ENCODE results near the gene MAMLD1. TPM values are rescaled to one million over a fixed set of nuclear protein-coding genes. Genes with fewer than 3 reads are reported as not detected.

Gene MAMLD1
- total and polyA plus RNA-seq, 7 donors, result under 0.01 to 6.4 (median 1.2) TPM

DNA sequence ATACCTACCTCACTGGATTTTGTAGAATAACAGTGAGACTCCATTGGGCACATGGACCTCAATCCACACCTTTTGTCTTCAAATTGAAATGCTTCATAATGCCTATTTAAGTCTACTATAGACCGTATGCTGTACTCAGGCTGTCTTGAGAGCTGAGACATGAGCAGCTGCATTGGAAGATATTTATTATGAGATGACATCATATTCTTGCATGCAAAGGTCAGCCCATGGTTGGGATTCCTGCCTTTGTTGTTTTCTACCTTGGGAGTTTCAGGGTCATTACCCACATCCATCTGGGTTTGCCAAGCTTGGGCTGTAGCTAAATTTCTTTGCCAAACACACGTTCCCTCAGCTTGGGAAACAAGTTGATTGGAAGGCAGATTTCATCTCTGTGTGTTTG is 33.2 kb upstream of the MAMLD1 start:
- 58 to 83% methylated on average over 2 of the region's 2 CpGs for WGBS, 2 donors
- Histone ChIP-seq H3K4me1 (no peaks in the 10 kb centered on the region), H3K4me3 (no peak overlapping the region), H3K27me3 (no peaks in the 10 kb centered on the region), H3K27ac (no peak overlapping the region), H3K36me3 (no peaks in the 10 kb centered on the region), H3K9me3 (no peaks in the 10 kb centered on the region)
- intact Hi-C loops (cut with DNase I), result no loop called here
- DNase-seq, result no peak
- TF ChIP-seq, protein P1, sequence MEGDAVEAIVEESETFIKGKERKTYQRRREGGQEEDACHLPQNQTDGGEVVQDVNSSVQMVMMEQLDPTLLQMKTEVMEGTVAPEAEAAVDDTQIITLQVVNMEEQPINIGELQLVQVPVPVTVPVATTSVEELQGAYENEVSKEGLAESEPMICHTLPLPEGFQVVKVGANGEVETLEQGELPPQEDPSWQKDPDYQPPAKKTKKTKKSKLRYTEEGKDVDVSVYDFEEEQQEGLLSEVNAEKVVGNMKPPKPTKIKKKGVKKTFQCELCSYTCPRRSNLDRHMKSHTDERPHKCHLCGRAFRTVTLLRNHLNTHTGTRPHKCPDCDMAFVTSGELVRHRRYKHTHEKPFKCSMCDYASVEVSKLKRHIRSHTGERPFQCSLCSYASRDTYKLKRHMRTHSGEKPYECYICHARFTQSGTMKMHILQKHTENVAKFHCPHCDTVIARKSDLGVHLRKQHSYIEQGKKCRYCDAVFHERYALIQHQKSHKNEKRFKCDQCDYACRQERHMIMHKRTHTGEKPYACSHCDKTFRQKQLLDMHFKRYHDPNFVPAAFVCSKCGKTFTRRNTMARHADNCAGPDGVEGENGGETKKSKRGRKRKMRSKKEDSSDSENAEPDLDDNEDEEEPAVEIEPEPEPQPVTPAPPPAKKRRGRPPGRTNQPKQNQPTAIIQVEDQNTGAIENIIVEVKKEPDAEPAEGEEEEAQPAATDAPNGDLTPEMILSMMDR (IDR thresholded peaks at IDR 0.05), result no peak
- TF ChIP-seq POLR2AphosphoS5 (IDR thresholded peaks at IDR 0.05) (no peak), POLR2A (IDR thresholded peaks at IDR 0.05) (no peak)

DNA sequence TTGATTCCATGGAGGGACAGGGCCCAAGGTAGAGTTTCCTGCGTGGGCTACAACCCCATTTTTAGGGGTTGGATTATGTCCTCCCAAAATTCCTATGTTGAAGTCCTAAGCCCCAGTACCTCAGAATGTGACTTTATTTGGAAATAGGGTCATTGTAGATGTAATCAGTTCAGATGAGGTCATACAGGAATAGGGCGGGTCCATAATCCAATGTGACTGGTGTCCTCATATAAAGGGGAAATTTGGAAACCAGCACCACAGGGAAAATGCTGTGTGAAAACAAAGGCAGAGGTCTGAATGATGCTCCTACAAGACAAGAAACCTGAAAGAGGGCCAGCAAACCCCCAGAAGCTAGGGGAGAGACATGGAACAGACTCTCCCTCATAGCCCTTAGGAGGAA is 31.1 kb upstream of the MAMLD1 start:
- intact Hi-C loops (cut with DNase I), result no loop called here
- H3K4me3 ChIP-seq, result no peak overlapping the region
- H3K36me3 ChIP-seq, result no peaks in the 10 kb centered on the region
- WGBS, 2 donors, result 94 to 96% methylated on average over 2 of the region's 2 CpGs
- no peak for DNase-seq
- H3K27me3 ChIP-seq, result no peaks in the 10 kb centered on the region
- H3K4me1 ChIP-seq, result no peaks in the 10 kb centered on the region
- no peaks in the 10 kb centered on the region for H3K9me3 ChIP-seq
- TF ChIP-seq POLR2A (IDR thresholded peaks at IDR 0.05) (no peak), POLR2AphosphoS5 (IDR thresholded peaks at IDR 0.05) (no peak), EP300 (IDR thresholded peaks at IDR 0.05) (no peak)
- TF ChIP-seq, protein P1 (IDR thresholded peaks at IDR 0.05), result no peak
- H3K27ac ChIP-seq, result no peak overlapping the region

DNA sequence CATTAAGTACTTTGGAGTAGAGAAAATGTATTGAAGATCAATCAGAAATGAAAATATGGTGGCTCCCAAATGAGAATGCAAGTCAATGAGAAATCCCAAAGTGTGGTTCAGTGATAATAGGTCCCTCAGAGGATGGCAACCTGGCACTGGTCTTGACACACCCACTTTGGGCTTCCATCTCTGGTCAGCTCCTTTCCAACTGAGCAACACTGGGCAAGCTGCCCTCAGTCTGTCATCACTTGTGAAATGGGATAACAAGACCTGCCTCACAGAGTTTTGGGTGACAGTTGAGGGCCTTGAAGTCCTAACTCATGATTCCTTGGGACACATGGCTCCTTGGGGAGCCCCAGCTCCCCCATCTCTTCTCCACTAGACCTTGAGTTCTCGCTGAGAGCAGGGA is 29.0 kb upstream of the MAMLD1 start:
- TF ChIP-seq EP300 (IDR thresholded peaks at IDR 0.05), result no peak
- no peak for TF ChIP-seq POLR2A (IDR thresholded peaks at IDR 0.05)
- TF ChIP-seq POLR2AphosphoS5 (IDR thresholded peaks at IDR 0.05), result no peak
- TF ChIP-seq, protein P1 (IDR thresholded peaks at IDR 0.05), result no peak
- no peak for DNase-seq
- 92 to 96% methylated on average over 1 of the region's 1 CpG for WGBS, 2 donors

DNA sequence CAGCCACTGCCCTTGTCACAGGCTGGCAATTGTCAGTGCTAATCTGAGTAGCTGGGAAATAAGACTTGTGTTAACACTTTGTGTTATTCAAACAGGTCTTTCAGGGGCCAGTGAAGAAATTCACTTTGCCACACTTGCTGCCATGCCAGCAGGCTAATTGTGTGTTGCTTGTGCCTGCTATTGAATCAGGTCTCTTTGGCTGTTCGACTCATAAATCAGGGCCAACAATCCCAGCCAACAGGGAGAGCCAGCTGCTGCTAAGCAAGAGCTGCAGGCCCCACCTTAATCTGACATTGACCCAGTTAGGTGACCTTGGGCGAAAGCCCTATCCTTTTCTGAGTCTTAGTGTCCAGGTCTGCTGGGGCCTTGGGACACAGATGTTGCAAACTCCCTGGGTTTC is 28.1 kb upstream of the MAMLD1 start:
- 73 to 84% methylated on average over 2 of the region's 2 CpGs for WGBS, 2 donors
- no peak for DNase-seq
- intact Hi-C loops (cut with DNase I), result no loop called here
- Histone ChIP-seq H3K27me3 (no peaks in the 10 kb centered on the region), H3K4me1 (no peaks in the 10 kb centered on the region), H3K9me3 (no peaks in the 10 kb centered on the region), H3K4me3 (no peak overlapping the region), H3K36me3 (no peaks in the 10 kb centered on the region), H3K27ac (no peak overlapping the region)
- TF ChIP-seq, protein P1 (IDR thresholded peaks at IDR 0.05), result no peak

More for the DNA sequence above, 29.0 kb upstream of the MAMLD1 start:
- Histone ChIP-seq H3K4me1 (no peaks in the 10 kb centered on the region), H3K9me3 (no peaks in the 10 kb centered on the region), H3K27ac (no peak overlapping the region), H3K36me3 (no peaks in the 10 kb centered on the region), H3K27me3 (no peaks in the 10 kb centered on the region), H3K4me3 (no peak overlapping the region)
- intact Hi-C loops (cut with DNase I), result no loop called here

DNA sequence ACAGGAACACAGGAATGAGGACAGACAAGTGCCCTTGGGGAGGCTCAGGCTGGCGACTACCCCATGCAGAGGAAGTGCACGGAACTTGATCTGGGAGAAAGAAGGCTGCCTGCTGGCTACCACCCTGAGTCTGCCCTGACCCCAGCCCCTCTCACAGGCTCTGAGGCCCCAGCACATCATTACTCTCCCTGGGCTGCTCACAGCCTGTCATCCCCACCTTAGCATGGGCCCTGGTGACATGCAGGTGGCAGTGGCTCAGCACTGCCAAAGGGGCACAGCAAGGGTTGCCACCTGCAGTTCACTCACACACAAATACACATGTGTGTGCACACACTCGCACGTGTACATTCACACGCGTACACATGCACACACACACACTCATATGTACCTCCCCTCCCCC is 26.1 kb upstream of the MAMLD1 start:
- Histone ChIP-seq H3K36me3 (no peaks in the 10 kb centered on the region), H3K9me3 (no peaks in the 10 kb centered on the region), H3K4me1 (no peaks in the 10 kb centered on the region), H3K27me3 (no peaks in the 10 kb centered on the region), H3K27ac (no peak overlapping the region), H3K4me3 (no peak overlapping the region)
- no peak for DNase-seq
- TF ChIP-seq POLR2A (IDR thresholded peaks at IDR 0.05), result no peak
- TF ChIP-seq POLR2AphosphoS5 (IDR thresholded peaks at IDR 0.05), result no peak
- TF ChIP-seq, protein P1 (IDR thresholded peaks at IDR 0.05), result no peak
- TF ChIP-seq EP300 (IDR thresholded peaks at IDR 0.05), result no peak
- WGBS, 2 donors, result 78 to 87% methylated on average over 6 of the region's 6 CpGs
- intact Hi-C loops (cut with DNase I), result no loop called here
